ENCODE data around the gene DHX40.
"Not testable (repeated sequence)": the region's sequence is repeated elsewhere in the genome, so short reads cannot be mapped to it uniquely, and the experiment has no call there.

Gene DHX40

GRCh38 chr17:59565171-59565958 lies at the start of gene DHX40:
Gene DHX40 (plus strand): TSS chr17:59565610. CDS start chr17:59565672, 62 bp downstream.
- peak; percentile 98 for DNase-seq

DNA sequence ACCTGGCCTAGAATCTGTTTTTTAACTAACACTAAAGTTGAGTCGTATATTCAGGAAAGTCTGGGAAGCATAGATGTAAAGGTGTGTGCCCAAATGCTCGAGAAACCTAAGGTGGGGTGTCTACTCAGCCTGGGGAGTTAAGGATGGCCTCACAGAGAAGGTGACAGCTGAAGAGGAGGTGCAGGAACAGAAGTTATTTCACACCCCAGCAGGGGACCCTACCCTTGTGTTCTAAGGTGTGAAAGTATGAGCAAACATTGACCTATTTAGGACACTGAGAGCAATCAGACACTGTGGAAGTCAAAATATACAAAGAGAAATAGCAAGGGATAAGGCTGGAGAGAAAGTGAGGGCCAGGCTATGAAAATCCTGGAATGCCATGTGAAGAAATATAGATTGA lies 49.0 kb upstream of the DHX40 start:
- no peak for DNase-seq

- DNase-seq: no peak
These were observed 46.3 kb upstream of the DHX40 start for GRCh38 chr17:59519132-59519531.

DNA sequence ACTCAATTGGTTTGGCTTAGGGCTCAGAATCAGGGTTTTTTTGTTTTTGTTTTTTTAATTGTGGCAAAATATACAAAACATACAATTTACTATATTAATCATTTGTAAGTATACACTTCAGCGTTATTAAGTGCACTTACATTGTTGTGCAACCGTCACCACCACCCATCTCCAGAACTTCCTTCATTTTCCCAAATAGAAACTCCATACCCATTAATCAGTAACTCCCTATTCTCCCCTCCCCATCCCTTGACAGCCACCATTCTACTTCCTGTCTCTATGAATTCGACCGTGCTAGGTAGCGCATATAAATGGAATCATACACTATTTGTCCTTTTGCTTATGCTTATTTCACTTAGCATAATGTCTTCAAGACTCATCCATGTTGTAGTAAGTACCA lies 45.2 kb upstream of the DHX40 start:
- no peak for DNase-seq

DNA sequence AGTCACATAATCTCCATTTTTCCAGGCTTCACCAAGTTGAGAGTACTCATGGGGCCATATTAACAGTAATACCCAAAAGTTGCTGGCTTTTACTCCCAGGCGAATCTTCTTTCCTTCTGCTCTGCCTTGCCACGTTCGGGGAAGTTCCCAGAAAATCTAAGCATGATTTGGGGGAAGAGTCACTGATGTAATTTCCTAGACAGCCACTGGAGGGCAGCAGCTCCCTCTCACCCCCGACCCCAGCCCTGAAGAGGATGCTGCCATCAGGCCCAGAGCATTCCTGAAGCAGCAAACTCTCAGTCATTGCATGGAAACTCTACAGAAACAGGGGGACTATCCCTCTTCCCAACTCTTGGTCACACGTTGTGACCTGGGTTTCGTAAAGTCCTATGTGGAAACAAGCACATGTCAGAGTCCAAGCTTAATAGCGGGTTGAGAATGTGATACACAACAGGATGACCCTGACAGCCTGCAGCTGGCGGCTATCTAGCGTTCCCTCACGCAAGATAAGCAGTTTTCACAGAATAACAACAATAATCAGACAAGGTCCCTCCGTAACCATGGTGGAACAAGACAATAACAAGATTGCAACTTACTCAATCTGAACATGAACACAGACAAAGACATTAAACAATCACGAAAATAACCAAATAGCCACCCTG lies 43.8 kb upstream of the DHX40 start:
- peak; percentile 86 for DNase-seq

DNA sequence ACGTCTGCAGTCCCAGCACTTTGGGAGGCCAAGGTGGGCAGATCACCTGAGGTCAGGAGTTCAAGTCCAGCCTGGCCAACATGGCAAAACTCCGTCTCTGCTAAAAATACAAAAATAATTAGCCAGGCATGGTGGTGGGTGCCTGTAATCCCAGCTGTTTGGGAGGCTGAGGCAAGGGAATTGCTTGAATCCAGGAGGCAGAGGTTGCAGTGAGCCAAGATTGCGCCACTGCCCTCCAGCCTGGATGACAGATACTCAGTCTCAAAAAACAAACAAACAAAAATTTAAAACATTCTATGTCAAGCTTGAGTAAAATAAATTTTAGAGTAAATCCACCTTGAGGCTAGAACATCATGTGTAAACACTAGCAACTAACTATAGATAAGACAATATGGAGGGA lies 40.5 kb upstream of the DHX40 start:
- not testable (repeated sequence) for DNase-seq

- no peak for DNase-seq
These were observed 39.7 kb upstream of the DHX40 start for GRCh38 chr17:59525668-59526067.

- DNase-seq: no peak
These were observed 39.0 kb upstream of the DHX40 start for GRCh38 chr17:59526451-59526850.

DNA sequence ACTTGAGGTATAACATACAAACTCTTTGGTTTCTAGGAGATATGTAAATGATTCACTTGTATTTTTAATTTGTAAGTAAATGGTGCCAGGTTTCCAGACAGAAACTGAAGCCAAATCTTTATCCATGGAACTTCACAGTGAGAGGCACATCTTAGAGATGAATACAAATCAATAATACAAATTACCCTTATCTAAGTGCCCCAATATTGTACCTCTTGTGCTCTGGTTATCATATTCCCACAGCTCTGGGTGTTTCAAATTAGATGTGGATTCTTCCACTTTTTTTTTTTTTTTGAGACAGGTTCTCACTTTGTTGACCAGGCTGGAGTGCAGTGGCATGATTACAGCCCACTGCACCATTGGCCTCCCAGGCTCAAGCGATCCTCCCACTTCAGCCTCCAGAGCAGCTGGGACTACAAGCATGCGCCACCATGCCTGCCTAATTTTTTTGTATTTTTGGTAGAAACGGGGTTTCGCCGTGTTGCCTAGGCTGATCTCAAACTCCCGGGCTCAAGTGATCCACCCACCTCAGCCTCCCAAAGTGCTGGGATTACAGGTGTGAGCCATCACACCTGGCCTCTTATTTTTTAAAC lies 38.0 kb upstream of the DHX40 start:
- DNase-seq: no peak

- no peak for DNase-seq
These were observed 37.5 kb upstream of the DHX40 start for GRCh38 chr17:59527931-59528330.

DNA sequence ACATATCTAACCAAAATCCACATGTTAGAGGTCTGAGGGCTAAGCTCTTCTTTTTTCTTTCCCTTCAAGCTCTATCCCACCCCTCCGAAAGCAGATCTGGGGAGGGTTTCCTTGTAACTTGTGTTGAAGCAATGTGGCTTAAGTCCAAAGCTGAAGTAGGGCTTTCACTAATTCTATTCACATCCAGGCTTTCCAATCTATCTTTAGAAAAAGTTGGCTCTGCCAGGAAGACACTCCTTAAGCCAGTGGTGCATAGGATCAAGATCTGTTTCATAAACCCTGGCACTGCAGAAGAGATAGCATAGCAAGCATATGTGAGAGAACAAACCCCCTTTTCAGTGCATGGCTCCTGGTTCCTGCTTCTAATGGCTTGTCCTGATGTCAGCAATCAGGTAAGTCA lies 34.9 kb upstream of the DHX40 start:
- DNase-seq: no peak

DNA sequence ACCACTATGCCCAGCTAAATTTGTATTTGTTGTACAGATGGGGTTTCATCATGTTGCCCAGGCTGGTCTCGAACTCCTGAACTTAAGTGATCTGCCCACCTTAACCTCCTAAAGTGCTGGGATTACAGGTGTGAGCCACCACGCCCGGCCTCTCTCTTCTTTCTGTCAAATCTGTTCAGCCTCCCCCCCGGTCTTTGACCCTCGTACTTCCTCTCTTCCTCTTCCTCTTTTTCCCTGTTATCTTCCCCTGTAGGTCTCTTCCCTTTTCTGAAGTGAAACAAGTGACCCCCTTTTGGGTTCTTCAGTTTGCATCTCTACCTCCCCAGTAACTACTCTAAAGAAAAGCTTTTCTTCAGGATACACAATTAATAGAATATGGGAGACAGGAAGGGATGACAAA lies 31.7 kb upstream of the DHX40 start:
- DNase-seq: no peak

DNA sequence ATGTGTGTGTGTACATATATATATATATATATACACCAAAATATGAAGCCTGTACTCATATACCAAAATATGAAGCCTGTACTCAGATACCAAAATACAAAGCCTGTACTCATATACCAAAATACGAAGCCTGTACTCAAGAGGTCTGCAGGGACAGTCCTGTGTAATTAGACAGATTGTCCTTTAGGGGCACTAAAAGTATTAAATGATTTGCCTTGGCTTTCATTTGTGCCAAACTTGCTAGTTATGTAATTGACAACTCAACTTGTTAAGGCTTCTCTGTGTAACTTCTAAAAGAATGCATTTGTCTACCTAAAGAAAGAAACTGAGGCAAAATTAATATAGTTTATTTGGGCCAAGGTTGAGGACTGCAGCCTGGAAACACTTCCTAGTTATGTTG lies 30.8 kb upstream of the DHX40 start:
- DNase-seq: peak; percentile 48

DNA sequence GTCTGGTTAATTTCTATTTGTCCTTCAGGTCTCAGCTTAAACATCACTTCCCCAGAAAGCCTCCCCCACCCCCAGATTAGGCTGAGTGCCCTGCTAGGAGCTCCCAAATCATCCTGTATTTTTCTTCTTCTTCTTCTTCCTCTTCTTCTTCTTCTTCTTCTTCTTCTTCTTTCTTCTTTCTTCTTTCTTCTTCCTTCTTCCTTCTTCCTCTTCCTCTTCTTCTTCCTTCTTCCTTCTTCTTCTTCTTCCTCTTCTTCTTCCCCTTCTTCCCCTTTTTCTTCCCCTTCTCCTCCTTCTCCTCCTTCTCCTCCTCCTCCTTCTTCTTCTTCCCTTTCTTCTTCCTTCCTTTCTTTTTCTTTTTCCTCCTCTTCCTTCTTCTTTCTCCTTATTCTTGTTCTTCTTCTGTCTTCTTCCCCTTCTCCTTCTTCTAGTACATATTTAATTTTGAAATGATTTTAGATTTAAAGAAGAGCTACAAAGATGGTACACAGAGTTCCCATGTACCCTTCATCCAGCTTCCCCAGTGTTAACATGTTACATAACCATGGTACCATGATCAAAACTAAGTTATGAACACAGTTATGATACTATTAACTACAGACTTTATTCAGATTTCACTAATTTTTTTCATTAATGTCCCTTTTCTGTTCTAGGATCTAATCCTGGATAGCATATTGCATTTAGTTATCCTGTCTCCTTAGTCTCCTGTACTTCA lies 27.1 kb upstream of the DHX40 start:
- DNase-seq: no peak

DNA sequence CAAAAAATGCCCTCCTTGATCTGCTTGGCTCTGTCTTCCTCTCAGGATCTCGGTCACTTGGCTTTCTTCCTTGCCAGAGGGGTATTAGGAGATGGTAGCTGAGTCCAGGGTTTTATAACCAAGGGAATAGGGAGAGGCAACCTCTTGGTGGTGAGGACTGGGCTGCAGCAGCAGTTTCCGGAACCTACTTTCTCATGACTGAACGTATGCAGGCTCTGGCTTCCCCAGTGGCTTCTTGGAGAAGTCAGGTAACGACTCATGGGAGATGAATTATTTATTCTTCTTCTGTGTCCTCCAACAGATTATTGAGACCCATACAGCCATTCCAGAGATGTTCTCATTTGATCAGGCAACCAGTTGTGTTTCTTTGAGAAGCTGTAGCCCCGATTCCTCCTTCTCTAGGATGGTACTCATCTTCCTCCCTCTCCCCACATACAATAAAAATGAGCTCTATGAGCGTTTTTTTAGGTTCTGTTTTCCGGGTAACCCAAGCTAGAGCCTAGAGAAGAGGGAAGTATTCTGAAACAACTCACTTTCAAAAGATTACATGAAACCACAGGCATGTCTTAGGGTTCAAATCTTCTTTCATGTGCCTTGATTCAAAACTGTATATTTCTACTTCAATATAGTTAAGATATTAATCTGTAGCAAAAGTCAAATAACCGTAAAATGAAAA lies 22.3 kb upstream of the DHX40 start:
- no peak for DNase-seq

- no peak for DNase-seq
These were observed 19.5 kb upstream of the DHX40 start for GRCh38 chr17:59545942-59546341.

DNA sequence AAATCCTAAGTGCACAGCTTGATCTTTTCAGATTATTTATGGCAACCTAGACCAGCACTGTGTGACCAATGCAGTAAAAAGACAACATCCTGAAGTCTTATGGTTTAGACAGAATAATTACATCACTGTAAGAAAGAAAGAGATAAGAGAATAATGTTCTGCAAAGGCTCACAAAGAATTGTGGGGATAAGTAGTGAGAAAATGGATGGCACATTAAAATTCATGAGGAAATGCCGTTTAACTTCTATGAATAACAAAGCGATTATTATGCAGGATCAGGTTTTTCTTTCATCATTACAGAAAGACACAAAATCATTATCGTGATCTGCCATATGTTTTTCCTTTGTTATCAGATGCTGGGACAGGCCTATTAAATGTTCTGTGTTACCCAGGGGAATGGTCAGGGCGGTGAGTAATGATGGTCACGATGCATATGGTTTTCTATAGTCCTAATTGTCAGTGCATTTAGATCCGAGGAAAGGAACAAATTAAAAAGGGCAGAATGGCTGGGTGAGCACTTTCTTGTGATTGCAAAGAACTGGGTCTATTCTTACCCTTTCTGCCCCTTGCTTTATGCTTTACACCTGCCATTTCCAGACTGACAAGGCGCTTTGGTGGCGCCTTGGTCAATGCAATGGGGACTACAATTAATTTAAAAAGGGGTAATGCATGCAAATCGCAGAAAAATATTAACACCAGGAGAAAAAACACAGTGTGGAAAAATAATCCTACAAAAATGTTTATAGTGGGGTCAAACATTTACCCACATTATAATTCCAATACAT lies 18.1 kb upstream of the DHX40 start:
- no peak for DNase-seq

- DNase-seq: not testable (repeated sequence)
These were observed 16.4 kb upstream of the DHX40 start for GRCh38 chr17:59548985-59549384.

DNA sequence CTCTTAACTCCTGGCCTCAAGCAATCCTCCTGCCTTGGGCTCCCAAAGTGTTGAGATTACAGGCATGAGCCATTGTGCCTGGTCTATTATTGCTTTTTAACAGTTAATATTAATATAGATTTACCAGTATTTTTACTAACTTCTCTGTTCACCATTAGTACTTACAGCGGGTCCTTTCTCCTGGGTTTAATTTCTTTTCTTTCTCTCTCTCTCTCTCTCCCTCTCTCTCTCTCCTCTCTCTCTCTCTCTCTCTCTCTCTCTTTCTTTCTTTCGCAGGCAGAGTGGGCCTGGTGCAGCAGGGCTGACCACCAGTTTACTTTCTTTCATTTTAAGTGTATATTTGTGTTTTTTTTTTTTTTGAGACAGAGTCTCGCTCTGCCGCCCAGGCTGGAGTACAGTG lies 14.7 kb upstream of the DHX40 start:
- DNase-seq: no peak

GRCh38 chr17:59558039-59558438 lies 7.4 kb upstream of the DHX40 start:
- no peak for DNase-seq

- no peak for DNase-seq
These were observed 6.5 kb upstream of the DHX40 start for GRCh38 chr17:59558953-59559352.

- DNase-seq: peak; percentile 83
These were observed 4.4 kb upstream of the DHX40 start for GRCh38 chr17:59561042-59561441.
